Smooth muscle cell (in vitro differentiated cells): ENCODE results near the gene RNF207. TPM values are rescaled to one million over a fixed set of nuclear protein-coding genes. Genes with fewer than 3 reads are reported as not detected.

Experiments used
- DNase-seq: peaks from one replicate; lab custom pipeline; 2025; ENCODE audit not compliant: unreplicated experiment; lab: John Stamatoyannopoulos, UW
- H2AFZ ChIP-seq: fragments of 200-600 bp; sonication (generic); 2 replicates; pipeline ENCODE4 v1.6.0; 2016; ENCODE audit warnings: antibody characterized with exemption, low read depth, mild to moderate bottlenecking
- H3F3A ChIP-seq: fragments of 200-600 bp; sonication (generic); 2 replicates; pipeline ENCODE4 v1.6.0; 2017; ENCODE audit warnings: antibody characterized with exemption, low read depth
- H3K27ac ChIP-seq: fragments of 200-600 bp; sonication (generic); 2 replicates; pipeline ENCODE4 v1.5.1; 2016; ENCODE audit warnings: low read depth, mild to moderate bottlenecking
- H3K27me3 ChIP-seq: fragments of 200-600 bp; sonication (generic); 2 replicates; pipeline ENCODE4 v1.6.1; 2016; ENCODE audit warnings: low read depth, mild to moderate bottlenecking
- H3K36me3 ChIP-seq: fragments of 200-600 bp; sonication (generic); 2 replicates; pipeline ENCODE4 v1.5.1; 2016; ENCODE audit warnings: low read depth
- H3K4me1 ChIP-seq: fragments of 200-600 bp; sonication (generic); 2 replicates; pipeline ENCODE4 v1.5.1; 2016; ENCODE audit warnings: low read depth
- H3K4me2 ChIP-seq: fragments of 200-600 bp; sonication (generic); 2 replicates; pipeline ENCODE4 v1.6.0; 2016; ENCODE audit warnings: mild to moderate bottlenecking
- H3K4me3 ChIP-seq: fragments of 200-600 bp; sonication (generic); 2 replicates; pipeline ENCODE4 v1.5.1; 2016; ENCODE audit warnings: mild to moderate bottlenecking
- H3K79me2 ChIP-seq: fragments of 200-600 bp; sonication (generic); 2 replicates; pipeline ENCODE4 v1.6.0; 2016; ENCODE audit warnings: low read depth, mild to moderate bottlenecking
- H3K9ac ChIP-seq: fragments of 200-600 bp; sonication (generic); 2 replicates; pipeline ENCODE4 v1.6.0; 2016; ENCODE audit warnings: low read depth
- H3K9me3 ChIP-seq: fragments of 200-600 bp; sonication (generic); replicated peaks from 2 replicates; pipeline ENCODE4 v1.5.1; 2016; ENCODE audit warnings: low read depth
- H4K20me1 ChIP-seq: fragments of 200-600 bp; sonication (generic); 2 replicates; pipeline ENCODE4 v1.6.0; 2016; ENCODE audit warnings: low read depth
- CTCF ChIP-seq: fragments of 200-600 bp; sonication (generic); IDR thresholded peaks from 2 replicates; pipeline ENCODE4 v1.5.1; 2017; ENCODE audit warnings: borderline replicate concordance, mild to moderate bottlenecking, antibody characterized with exemption; ENCODE audit not compliant: insufficient read depth, poor library complexity, severe bottlenecking
- WGBS: methylation state at CpG from one replicate; pipeline ENCODE4 v1.1.7; 2016; ENCODE audit warnings: low lambda C conversion rate; 5-methylcytosine and 5-hydroxymethylcytosine counted together
- polyA plus RNA-seq: library from polyadenylated mRNA; unstranded; fragments of >200 nt; fragmentation: Nextera tagmentation; extraction: Ambion mirVana; gene quantifications from 2 replicates; pipeline ENCODE4 v1.2.1, GENCODE V29; 2016
- total RNA-seq: library from RNA; depleted of rRNA; stranded (reverse); fragments of >200 nt; gene quantifications from 2 replicates; pipeline ENCODE4 v1.2.3, GENCODE V29; 2014

RNF207 gene
- total and polyA plus RNA-seq, 2 experiments from 2014 or later, result 1.8 to 2.0 TPM

GRCh38 chr1:6197746-6198427 lies 8.0 kb upstream of the RNF207 start:
- WGBS, result 60% methylated on average over 6 of the region's 6 CpGs
- Histone ChIP-seq H3K9me3 (no peaks in the 10 kb centered on the region), H3F3A (no peaks in the 10 kb centered on the region), H3K79me2 (peaks cover 59% of the 10 kb centered on the region), H3K4me1 (peaks cover 19% of the 10 kb centered on the region), H3K27ac (no peak overlapping the region), H2AFZ (no peak overlapping the region), H3K9ac (peak overlapping the region; percentile 89), H3K27me3 (no peaks in the 10 kb centered on the region), H4K20me1 (peaks cover 60% of the 10 kb centered on the region), H3K36me3 (peaks cover 5% of the 10 kb centered on the region), H3K4me3 (peak overlapping the region; percentile 73), H3K4me2 (peak overlapping the region; percentile 95)
- TF ChIP-seq CTCF, result no peak
- DNase-seq, result no peak

- peaks cover 5% of the 10 kb centered on the region for H3K36me3 ChIP-seq
- H3K4me2 ChIP-seq, result peak overlapping the region; percentile 95
- no peaks in the 10 kb centered on the region for H3K9me3 ChIP-seq
- H3K27ac ChIP-seq, result peak overlapping the region; percentile 63
- peaks cover 54% of the 10 kb centered on the region for H3K79me2 ChIP-seq
- H4K20me1 ChIP-seq, result peaks cover 51% of the 10 kb centered on the region
- TF ChIP-seq CTCF, result no peak
- no peaks in the 10 kb centered on the region for H3K27me3 ChIP-seq
- H3F3A ChIP-seq, result no peaks in the 10 kb centered on the region
- peak overlapping the region; percentile 89 for H3K9ac ChIP-seq
- H2AFZ ChIP-seq, result peak overlapping the region; percentile 62
- H3K4me1 ChIP-seq, result peaks cover 19% of the 10 kb centered on the region
- DNase-seq, result no peak
- peak overlapping the region; percentile 73 for H3K4me3 ChIP-seq
- WGBS, result 1% methylated on average over 31 of the region's 31 CpGs
Measured at GRCh38 chr1:6198646-6199297, 7.1 kb upstream of the RNF207 start.

GRCh38 chr1:6199298-6200187 lies 6.4 kb upstream of the RNF207 start, which contains the start of gene RPL22:
RPL22 (minus strand) TSS chr1:6199595; CDS start chr1:6199573, 22 bp downstream.
- peak within 1 kb of the TSS; percentile 63 for H3K27ac ChIP-seq
- H3K36me3 ChIP-seq, result peaks cover 3% of the 10 kb centered on the region
- H3K9ac ChIP-seq, result peak within 1 kb of the TSS; percentile 89
- peak within 1 kb of the TSS; percentile 73 for H3K4me3 ChIP-seq
- no peaks in the 10 kb centered on the region for H3F3A ChIP-seq
- peak within 1 kb of the TSS; percentile 95 for H3K4me2 ChIP-seq
- H4K20me1 ChIP-seq, result peaks cover 44% of the 10 kb centered on the region
- TF ChIP-seq CTCF, result no peak
- H3K27me3 ChIP-seq, result no peaks in the 10 kb centered on the region
- peaks cover 19% of the 10 kb centered on the region for H3K4me1 ChIP-seq
- 3% methylated on average over 53 of the region's 53 CpGs for WGBS
- peaks cover 48% of the 10 kb centered on the region for H3K79me2 ChIP-seq
- H2AFZ ChIP-seq, result peak within 1 kb of the TSS; percentile 93
- no peaks in the 10 kb centered on the region for H3K9me3 ChIP-seq
- DNase-seq, result peak; percentile 86
